Skeletal muscle satellite cell (primary cell): ENCODE results near the gene TMCC3.
"Not testable (repeated sequence)": the region's sequence is repeated elsewhere in the genome, so short reads cannot be mapped to it uniquely, and the experiment has no call there.

Experiments used
- H3K27me3 ChIP-seq: 2 replicates; pipeline ENCODE4 v1.7.0; 2013; ENCODE audit warnings: low read length; ENCODE audit not compliant: control insufficient read depth, insufficient read depth
- H3K36me3 ChIP-seq: 2 replicates; pipeline ENCODE4 v1.7.0; 2013; ENCODE audit warnings: mild to moderate bottlenecking, control low read depth, low read length; ENCODE audit not compliant: insufficient read depth
- H3K4me1 ChIP-seq: 2 replicates; pipeline ENCODE4 v1.7.0; 2013; ENCODE audit warnings: low read length; ENCODE audit not compliant: control insufficient read depth, insufficient read depth
- H3K4me2 ChIP-seq: 2 replicates; pipeline ENCODE4 v1.7.0; 2013; ENCODE audit warnings: mild to moderate bottlenecking, low read length
- H3K4me3 ChIP-seq: 2 replicates; pipeline ENCODE4 v1.7.0; 2013; ENCODE audit warnings: low read length
- H3K9ac ChIP-seq: 2 replicates; pipeline ENCODE4 v1.7.0; 2013; ENCODE audit warnings: mild to moderate bottlenecking, low read depth, low read length, moderate library complexity
- H3K9me3 ChIP-seq: replicated peaks from 2 replicates; pipeline ENCODE4 v1.7.0; 2013; ENCODE audit warnings: mild to moderate bottlenecking, control low read depth, low read length

TMCC3 gene

DNA sequence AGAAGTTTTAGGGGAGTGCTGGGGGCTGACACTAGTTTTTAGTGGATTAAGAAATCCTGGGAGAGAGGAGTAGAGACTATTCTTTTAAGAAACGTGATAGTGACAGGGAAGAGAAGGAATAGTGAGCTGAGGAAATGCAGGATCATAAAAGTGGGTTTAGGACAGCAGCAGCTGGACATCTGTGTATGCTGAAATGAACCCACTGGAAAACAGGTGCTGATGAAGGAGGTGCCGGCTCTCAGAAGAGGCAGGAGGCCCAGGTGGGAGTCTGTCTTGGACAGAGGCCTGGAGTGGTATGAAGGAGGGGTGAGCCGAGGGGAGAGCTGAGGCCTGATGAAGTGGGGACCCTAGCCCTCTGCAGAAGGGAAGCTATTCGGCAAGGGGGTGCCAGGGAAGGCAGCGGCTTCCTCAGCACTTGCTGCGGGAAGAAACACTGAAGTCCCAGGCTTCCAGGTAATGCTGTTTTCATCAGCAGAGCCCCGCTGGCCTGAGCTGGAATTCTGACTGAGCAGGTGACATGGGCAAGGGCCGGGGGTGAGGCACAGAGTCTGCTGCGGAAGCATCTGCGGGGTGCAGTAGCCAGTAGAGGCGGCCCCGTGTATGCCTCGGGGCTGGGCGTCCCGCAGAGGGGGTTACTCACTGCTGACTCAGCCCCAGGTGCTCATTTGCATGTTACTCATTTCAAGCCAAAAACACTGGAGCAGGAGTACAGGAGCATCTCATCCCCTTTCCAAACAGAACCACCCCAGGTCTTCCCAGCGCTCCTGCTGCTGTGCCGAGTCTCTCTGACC, 89.7 kb downstream of the TMCC3 start:
- no peaks in the 10 kb centered on the region for H3K9me3 ChIP-seq
- H3K4me1 ChIP-seq = peaks cover 9% of the 10 kb centered on the region
- no peak overlapping the region for H3K9ac ChIP-seq
- no peak overlapping the region for H3K4me2 ChIP-seq
- H3K36me3 ChIP-seq = no peaks in the 10 kb centered on the region
- H3K4me3 ChIP-seq = no peak overlapping the region
- H3K27me3 ChIP-seq = peaks cover 23% of the 10 kb centered on the region

DNA sequence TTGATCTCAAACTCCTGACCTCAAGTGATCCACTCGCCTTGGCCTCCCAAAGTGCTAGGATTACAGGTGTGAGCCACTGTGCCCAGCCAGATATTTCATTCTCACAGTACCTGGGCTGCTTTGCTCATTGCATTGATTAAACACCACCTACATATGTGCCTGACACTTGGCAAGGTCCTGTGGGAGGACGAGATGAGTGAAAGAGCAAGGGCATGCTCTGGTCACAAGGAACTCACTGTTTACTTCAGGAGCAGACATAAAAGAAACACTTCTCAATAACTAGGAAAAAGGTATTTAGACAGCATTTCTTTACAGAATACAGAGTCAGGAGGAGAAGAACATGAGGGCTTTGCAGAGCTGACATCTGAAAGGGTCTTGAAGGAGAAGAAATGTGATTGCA, 91.7 kb downstream of the TMCC3 start:
- Histone ChIP-seq H3K36me3 (no peaks in the 10 kb centered on the region), H3K4me3 (no peak overlapping the region), H3K4me2 (no peak overlapping the region), H3K27me3 (peaks cover 23% of the 10 kb centered on the region), H3K9ac (no peak overlapping the region), H3K4me1 (peaks cover 12% of the 10 kb centered on the region), H3K9me3 (no peaks in the 10 kb centered on the region)

DNA sequence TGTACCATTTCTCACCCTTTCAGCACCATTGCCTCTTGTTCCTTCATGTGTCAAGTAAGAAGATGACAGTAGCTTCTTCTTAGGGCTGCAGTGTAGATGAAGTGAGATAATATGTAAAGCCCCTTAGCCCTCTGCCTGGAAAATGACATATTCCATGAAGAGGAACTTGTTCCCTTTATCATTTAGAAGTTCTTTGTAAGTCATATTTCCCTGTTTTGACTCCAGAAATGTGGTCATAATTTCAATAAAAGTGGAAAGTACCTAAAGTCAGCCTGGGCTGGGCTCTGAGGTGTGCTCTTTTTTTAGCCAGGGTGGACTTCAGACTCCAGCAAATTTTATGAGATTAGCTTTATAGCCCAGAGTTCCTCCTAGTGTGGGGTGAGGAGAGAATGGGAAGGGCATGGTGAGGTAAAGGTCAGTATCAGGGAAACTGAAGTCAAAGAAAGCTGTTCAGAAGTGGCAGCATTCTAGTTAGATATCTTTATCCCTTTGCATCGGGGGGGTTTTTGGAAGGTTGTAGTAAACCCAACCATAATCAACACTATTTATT, 92.5 kb downstream of the TMCC3 start:
- H3K36me3 ChIP-seq = no peaks in the 10 kb centered on the region
- no peak overlapping the region for H3K9ac ChIP-seq
- no peak overlapping the region for H3K4me2 ChIP-seq

DNA sequence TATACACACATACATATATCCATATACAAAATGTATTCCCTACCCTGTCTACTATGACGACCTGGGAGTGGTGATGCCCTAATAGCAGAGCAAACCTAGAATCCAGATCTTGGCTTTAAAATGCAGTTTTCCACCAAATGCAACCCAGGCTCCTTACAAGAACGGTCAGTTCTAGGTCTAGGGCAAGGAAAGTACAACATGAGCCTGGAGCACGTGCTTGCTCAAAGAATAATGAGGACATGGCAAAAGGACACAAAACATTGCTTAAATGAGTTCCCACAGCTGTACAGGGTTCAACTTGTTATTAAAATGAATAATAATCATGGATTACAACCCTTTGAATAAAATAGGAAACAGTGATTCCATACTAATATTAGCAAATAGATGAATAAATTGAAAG, 94.7 kb downstream of the TMCC3 start:
- Histone ChIP-seq H3K9ac (no peak overlapping the region), H3K27me3 (peaks cover 18% of the 10 kb centered on the region), H3K9me3 (no peaks in the 10 kb centered on the region), H3K4me2 (no peak overlapping the region), H3K4me3 (no peak overlapping the region), H3K4me1 (peaks cover 18% of the 10 kb centered on the region), H3K36me3 (no peaks in the 10 kb centered on the region)

More for the DNA sequence above, 92.5 kb downstream of the TMCC3 start:
- H3K9me3 ChIP-seq = no peaks in the 10 kb centered on the region
- H3K27me3 ChIP-seq = peaks cover 23% of the 10 kb centered on the region
- H3K4me3 ChIP-seq = no peak overlapping the region
- peaks cover 19% of the 10 kb centered on the region for H3K4me1 ChIP-seq

DNA sequence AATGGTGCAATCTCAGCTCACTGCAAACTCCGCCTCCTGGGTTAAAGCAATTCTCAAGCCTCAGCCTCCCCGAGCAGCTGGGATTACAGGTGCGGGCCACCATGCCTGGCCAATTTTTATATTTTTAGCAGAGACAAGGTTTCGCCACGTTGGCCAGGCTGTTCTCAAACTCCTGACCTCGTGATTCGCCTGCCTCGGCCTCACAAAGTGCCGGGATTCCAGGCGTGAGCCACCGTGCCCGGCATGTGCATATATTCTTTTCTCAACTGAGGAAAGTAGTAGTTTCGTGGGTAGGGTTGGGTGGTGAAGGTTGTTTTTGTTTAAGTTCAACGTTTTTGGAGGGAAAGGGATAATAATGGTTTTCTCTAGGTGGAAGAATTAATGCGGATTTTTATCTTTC, 96.5 kb downstream of the TMCC3 start:
- no peaks in the 10 kb centered on the region for H3K36me3 ChIP-seq
- no peak overlapping the region for H3K4me2 ChIP-seq
- H3K9me3 ChIP-seq = no peaks in the 10 kb centered on the region
- no peak overlapping the region for H3K4me3 ChIP-seq
- H3K9ac ChIP-seq = no peak overlapping the region
- H3K27me3 ChIP-seq = peaks cover 10% of the 10 kb centered on the region
- peaks cover 16% of the 10 kb centered on the region for H3K4me1 ChIP-seq

DNA sequence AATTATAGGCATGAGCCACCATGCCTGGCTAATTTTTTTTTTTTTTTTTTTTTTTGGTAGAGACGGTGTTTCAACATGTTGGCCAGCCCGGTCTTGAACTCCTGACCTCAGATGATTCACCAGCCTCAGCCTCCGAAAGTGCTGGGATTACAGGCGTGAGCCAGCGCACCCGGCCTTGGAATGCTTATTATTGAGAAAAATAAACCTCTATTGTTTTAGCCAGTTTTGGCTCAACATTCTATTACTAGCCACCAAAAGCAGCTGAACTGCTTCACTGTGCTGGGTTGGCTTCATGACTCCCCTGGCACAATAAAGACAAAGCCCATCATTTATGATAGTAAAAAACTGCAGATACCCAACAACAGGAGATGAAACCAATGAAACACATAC, 97.2 kb downstream of the TMCC3 start:
- peaks cover 16% of the 10 kb centered on the region for H3K4me1 ChIP-seq
- no peaks in the 10 kb centered on the region for H3K36me3 ChIP-seq
- no peak overlapping the region for H3K9ac ChIP-seq
- peak overlapping the region; percentile 16 for H3K4me2 ChIP-seq
- peaks cover 6% of the 10 kb centered on the region for H3K27me3 ChIP-seq
- H3K4me3 ChIP-seq = no peak overlapping the region
- H3K9me3 ChIP-seq = no peaks in the 10 kb centered on the region

DNA sequence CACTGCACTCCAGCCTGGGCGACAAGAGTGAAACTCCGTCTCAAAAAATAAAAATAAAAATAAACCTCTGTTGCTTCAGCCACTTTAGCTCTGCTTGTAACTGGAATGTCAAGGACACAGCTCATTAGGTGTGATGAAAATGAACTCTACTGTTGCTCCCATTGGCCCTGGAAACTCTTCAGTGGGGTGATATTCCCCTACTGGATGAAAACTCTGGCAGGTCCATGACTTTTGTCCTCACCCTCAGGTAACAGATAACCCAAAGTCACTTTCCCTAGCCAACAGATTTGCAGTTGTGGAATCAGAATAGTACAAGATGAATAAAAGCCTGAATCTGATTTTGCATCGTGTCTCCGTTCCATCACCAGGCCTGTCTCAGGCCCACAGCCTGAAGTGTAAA, 98.5 kb downstream of the TMCC3 start:
- H3K9ac ChIP-seq = no peak overlapping the region
- H3K9me3 ChIP-seq = no peaks in the 10 kb centered on the region
- H3K27me3 ChIP-seq = peaks cover 3% of the 10 kb centered on the region
- no peak overlapping the region for H3K4me3 ChIP-seq
- peaks cover 16% of the 10 kb centered on the region for H3K4me1 ChIP-seq
- no peaks in the 10 kb centered on the region for H3K36me3 ChIP-seq
- no peak overlapping the region for H3K4me2 ChIP-seq

DNA sequence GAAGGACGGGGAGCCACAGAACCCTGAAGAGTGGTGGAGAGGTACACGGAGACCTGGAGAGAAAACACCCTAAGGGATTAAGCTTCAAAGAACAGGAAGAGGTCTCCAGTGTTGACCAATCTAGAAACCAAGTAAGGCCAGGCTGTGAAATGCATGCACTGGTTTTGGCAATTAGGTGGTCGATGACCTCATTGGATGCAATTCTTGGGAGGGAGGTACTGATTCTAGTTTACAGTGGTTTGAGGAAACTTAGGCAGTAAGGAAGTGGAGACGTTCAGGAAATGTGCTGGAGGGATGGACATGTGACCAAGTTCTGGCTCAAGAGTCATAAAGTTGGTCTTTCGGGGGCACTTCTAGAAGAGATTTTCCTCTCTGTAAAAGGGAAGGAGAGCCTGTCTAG, 99.4 kb downstream of the TMCC3 start:
- Histone ChIP-seq H3K9me3 (no peaks in the 10 kb centered on the region), H3K4me2 (no peak overlapping the region), H3K9ac (no peak overlapping the region), H3K4me3 (no peak overlapping the region), H3K4me1 (peaks cover 16% of the 10 kb centered on the region), H3K27me3 (no peaks in the 10 kb centered on the region), H3K36me3 (no peaks in the 10 kb centered on the region)

DNA sequence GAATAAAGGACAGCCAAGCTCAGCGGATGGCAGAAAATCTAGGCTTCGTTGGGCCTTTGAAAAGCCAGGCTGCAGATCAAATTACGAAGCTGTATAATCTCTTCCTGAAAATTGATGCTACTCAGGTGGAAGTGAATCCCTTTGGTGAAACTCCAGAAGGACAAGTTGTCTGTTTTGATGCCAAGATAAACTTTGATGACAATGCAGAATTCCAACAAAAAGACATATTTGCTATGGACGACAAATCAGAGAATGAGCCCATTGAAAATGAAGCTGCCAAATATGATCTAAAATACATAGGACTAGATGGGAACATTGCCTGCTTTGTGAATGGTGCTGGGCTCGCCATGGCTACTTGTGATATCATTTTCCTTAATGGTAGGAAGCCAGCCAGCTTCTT, 101.5 kb downstream of the TMCC3 start:
- not testable (repeated sequence) for H3K4me2 ChIP-seq, H3K36me3 ChIP-seq, H3K27me3 ChIP-seq, H3K9me3 ChIP-seq, H3K9ac ChIP-seq, H3K4me3 ChIP-seq
- peaks cover 15% of the 10 kb centered on the region for H3K4me1 ChIP-seq

DNA sequence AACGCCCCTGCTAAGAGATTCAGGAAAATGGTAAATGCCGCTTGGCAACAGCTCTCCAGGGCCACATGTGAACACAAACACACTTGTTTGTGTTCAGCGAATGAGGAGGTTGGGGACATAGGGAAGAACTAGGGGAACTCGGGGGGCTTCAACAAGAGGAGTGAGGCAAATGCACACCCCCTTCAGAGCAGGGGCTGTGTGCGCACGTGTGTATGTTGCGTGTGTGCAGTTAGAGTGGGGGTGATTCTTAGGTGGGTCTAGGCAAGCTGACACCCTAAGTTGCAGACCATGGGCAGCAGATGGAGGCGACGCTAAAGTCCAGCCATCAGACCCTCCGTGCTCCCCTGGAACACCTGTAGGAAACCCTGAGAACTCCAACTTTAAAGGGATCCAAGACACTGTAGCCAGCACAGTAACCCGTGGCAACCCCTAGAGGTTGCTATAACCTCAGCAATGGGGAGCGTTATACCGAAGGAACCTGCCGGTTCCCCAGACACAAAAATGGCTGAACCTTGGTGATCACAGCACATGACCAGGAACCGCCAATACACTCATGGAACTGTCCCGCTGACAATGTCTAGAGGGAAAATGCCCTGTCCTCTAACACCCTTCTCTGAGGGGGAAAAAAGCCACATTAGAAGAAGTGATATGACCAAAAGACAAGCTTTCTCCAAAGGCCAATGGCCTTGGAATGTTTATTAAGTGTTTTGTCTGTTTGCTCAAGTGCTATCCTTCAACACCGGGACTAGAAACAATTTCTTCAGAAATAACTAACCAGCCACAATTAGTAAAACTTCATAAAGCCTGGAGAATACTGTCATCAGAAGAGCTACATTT, 104.2 kb downstream of the TMCC3 start:
- Histone ChIP-seq H3K9me3 (no peaks in the 10 kb centered on the region), H3K4me1 (no peaks in the 10 kb centered on the region), H3K4me2 (no peak overlapping the region), H3K36me3 (no peaks in the 10 kb centered on the region), H3K4me3 (no peak overlapping the region), H3K27me3 (peaks cover 7% of the 10 kb centered on the region), H3K9ac (no peak overlapping the region)

DNA sequence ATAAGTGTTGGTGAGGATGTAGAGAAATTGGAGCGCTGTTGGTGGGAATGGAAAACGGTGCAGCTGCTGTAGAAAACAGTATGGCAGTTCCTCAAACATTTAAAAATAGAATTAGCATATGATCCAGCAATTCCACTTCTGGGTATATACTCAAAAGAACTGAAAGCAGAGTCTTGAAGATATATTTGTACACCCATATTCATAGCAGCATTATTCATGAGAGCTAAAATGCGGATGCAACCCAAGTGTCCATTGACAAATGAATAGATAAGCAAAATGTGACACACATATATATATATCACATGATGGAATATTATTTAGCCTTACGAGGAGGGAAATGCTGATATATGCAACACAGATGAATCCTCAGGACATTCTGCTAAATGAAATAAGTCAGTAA, 106.0 kb downstream of the TMCC3 start:
- Histone ChIP-seq H3K4me1 (no peaks in the 10 kb centered on the region), H3K9ac (no peak overlapping the region), H3K27me3 (peaks cover 8% of the 10 kb centered on the region), H3K4me2 (no peak overlapping the region), H3K9me3 (no peaks in the 10 kb centered on the region), H3K4me3 (no peak overlapping the region), H3K36me3 (no peaks in the 10 kb centered on the region)
